K562 treated with DMSO at 1 percent for 12 hours (cell line): ENCODE measurements around the gene COX4I2. TPM values are rescaled to one million over a fixed set of nuclear protein-coding genes. Genes with fewer than 3 reads are reported as not detected.

ENCODE experiments used
- total RNA-seq: library from RNA; unstranded; fragments of 300-600 nt; gene quantifications from 2 replicates; pipeline ENCODE4 v1.2.3, GENCODE V29; 2022; ENCODE audit not compliant: insufficient read depth

The COX4I2 gene
- total RNA-seq: not detected in 2 replicates

DNA sequence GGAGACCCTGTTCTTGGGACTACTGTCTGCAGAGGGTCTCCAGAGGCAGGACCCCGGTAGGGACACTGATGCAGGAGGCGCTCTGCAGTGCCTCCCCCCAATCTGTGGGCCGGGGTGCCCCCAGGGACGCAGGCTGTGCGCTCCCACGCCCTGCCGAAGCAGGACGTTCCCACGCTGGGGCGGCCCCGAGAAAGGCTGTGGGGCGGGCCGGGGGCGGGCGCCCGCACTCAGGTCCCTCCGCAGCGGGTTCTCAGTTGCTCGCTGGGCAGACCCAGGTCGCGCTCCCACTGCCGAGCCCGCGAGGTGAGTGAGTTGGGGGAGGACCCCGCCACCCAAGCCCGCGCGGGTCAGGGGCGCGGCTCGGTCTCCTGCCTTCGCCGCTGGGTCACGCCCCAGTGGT is at the start of gene COX4I2:
COX4I2 (plus strand) TSS at position 253 of the 400 bp plus-strand sequence. CDS start 1,106 bp downstream, outside the sequence.

GRCh38 chr20:31605031-31605901 is 32.4 kb upstream of the COX4I2 start, which contains the start of gene ID1:
ID1 (plus strand) TSS chr20:31605289; CDS start chr20:31605388, 99 bp downstream.

Other genes with a start within 250 kb of the COX4I2 start
- gene DEFB119, start 247.3 kb upstream of the COX4I2 start, total RNA-seq: not detected in 2 replicates
- not detected in 2 replicates for gene DEFB121, start 231.7 kb upstream of the COX4I2 start, total RNA-seq
- gene DEFB123, start 197.3 kb upstream of the COX4I2 start, total RNA-seq: not detected in 2 replicates
- not detected in 2 replicates for gene DEFB124, start 162.8 kb upstream of the COX4I2 start, total RNA-seq
- not detected in 2 replicates for gene REM1, start 162.6 kb upstream of the COX4I2 start, total RNA-seq
- 130 and 166 TPM in 2 replicates for gene HM13, start 123.5 kb upstream of the COX4I2 start, total RNA-seq
- 356 and 417 TPM in 2 replicates for gene ID1, start 32.6 kb upstream of the COX4I2 start, total RNA-seq
- 116 and 154 TPM in 2 replicates for gene BCL2L1, start 85.0 kb downstream of the COX4I2 start, total RNA-seq
- gene TPX2, start 101.4 kb downstream of the COX4I2 start, total RNA-seq: 64.5 and 132 TPM in 2 replicates
- 0.84 and 0.97 TPM in 2 replicates for gene MYLK2, start 181.4 kb downstream of the COX4I2 start, total RNA-seq
- gene FOXS1, start 207.7 kb downstream of the COX4I2 start, total RNA-seq: not detected in 2 replicates
- 0.67 TPM in 1 of 2 replicates, not detected in the other for gene DUSP15, start 232.6 kb downstream of the COX4I2 start, total RNA-seq
- not detected in 2 replicates for gene TTLL9, start 232.7 kb downstream of the COX4I2 start, total RNA-seq